Stimulated activated naive CD8-positive, alpha-beta T cell treated with anti-CD3 and anti-CD28 coated beads, Interleukin-15, Interleukin-2, amounts not matched to agents 100 U/mL and 50 U/mL, for 24 hours (primary cell): ENCODE measurements around the gene MEIOSIN.
A peak's percentile ranks its signal among the peaks of the same experiment; 100 is the strongest.

Experiments
- ATAC-seq: fragments of 150-1000 bp; cut with Tn5 transposase; one replicate; pipeline ENCODE4 v1.10.0; 2021
- DNase-seq: peaks from one replicate; pipeline ENCODE4 v3.0.0; 2021

Gene MEIOSIN

DNA sequence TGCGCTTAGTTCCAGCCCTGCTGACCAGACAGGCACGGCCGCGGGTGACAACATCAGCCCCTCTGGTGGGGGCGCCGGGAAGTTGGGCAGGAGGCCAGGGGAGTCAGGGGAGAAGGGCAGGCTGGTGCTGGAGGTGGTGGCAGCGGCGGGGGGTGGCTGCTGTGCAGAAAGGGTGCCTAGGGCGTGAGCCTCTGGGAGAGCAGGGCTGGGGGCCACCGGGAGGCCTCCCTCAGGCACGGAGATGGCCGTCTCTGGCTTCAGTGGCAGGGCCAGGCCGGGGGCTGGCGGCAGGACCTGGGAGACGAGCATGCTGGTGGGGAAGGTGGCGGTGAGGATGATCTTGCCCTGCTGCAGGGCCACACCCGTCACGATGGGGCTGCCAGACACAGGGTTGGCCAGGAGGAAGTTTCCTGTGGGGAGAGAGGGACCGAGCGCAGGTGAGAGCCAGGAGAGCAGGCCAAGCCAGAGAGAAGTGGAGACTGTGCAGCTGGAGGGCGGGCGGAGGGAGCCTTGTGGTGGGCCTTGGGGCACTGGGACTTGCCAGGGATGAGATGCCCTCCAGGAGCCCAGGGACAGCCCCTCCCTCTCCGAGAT is 32.6 kb downstream of the MEIOSIN start:
- ATAC-seq (no peak), DNase-seq (no peak)

- ATAC-seq: no peak
Measured at GRCh38 chr19:45766296-45766868, 33.1 kb downstream of the MEIOSIN start.

DNA sequence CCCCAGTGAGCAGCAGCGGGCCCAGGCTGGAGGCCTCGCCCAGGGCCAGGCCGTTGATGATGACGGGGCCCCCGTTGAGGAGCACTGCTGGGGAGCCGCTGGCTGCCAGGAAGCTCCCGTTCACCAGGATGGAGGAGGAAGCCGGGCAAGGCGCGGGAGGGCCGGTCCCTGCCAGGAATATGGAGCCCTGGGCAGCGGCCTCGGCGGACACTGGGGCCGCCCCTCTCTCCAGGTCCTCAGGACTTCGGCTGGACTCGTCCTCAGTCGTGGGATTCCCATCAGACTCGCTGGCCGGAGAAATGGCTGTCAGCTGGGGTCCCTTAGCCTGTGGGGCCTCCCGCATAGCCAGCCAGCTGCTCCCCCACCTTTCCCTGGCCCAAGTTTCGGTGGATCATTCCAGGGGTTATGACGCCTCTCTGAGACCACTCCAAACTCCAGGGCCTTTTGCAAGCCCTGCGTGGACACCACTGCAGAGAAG is 33.7 kb downstream of the MEIOSIN start:
- DNase-seq: no peak
- ATAC-seq: no peak

More at GRCh38 chr19:45766296-45766868, 33.1 kb downstream of the MEIOSIN start:
- DNase-seq: no peak

DNA sequence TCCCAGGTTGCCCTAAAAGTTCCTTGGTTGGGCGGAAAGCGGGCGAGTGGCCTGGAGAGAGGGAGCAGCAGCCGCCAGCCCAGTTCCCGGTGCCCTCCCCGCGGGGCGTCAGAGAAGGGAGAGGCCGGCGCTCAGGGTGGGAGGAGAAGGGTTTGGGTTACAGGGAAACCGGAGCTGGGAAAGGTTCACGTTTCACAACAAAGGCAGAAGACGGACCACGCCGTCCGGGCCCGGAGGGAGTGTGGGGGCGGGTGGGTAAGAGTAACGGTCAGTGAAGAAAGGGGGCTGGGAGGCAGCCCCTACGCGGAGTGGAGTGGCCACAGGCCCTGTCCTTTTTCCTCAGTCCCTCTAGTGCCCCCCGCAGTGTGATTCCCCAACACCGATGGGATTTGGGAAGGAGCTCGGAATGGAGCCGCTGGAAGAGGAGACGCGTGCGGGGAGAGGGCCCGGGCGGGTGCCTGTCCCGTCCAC is 34.2 kb downstream of the MEIOSIN start:
- ATAC-seq (no peak), DNase-seq (no peak)

GRCh38 chr19:45767881-45768654 is 34.8 kb downstream of the MEIOSIN start:
- no peak for ATAC-seq
- peak; percentile 58 for DNase-seq

DNA sequence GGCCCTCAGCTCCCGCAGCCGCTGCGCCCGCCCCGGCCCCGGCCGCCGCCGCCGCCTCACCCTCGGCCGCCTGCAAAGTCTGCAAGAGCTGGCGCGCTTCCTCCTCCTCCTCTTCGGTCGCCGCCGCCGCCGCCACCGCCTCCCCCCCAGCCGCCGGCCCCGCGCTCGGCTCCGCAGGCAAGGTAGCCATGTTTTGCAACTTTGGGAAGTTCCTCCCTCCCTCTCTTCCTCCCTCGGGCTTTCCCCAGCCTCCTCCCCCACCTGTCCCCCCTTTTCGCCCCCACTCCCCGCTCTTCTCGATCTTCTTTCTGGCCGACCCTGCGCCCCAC is 35.4 kb downstream of the MEIOSIN start:
- DNase-seq: no peak

GRCh38 chr19:45768984-45769782 is 35.9 kb downstream of the MEIOSIN start, which contains the start of gene SIX5:
SIX5 (minus strand) TSS chr19:45769252; CDS start chr19:45768844, 408 bp downstream.
- ATAC-seq (peak; percentile 66), DNase-seq (peak; percentile 98)

More for the DNA sequence above, 35.4 kb downstream of the MEIOSIN start:
- no peak for ATAC-seq

DNA sequence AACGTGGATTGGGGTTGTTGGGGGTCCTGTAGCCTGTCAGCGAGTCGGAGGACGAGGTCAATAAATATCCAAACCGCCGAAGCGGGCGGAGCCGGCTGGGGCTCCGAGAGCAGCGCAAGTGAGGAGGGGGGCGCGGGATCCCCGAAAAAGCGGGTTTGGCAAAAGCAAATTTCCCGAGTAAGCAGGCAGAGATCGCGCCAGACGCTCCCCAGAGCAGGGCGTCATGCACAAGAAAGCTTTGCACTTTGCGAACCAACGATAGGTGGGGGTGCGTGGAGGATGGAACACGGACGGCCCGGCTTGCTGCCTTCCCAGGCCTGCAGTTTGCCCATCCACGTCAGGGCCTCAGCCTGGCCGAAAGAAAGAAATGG is 36.6 kb downstream of the MEIOSIN start:
- peak; percentile 50 for DNase-seq
- no peak for ATAC-seq

DNA sequence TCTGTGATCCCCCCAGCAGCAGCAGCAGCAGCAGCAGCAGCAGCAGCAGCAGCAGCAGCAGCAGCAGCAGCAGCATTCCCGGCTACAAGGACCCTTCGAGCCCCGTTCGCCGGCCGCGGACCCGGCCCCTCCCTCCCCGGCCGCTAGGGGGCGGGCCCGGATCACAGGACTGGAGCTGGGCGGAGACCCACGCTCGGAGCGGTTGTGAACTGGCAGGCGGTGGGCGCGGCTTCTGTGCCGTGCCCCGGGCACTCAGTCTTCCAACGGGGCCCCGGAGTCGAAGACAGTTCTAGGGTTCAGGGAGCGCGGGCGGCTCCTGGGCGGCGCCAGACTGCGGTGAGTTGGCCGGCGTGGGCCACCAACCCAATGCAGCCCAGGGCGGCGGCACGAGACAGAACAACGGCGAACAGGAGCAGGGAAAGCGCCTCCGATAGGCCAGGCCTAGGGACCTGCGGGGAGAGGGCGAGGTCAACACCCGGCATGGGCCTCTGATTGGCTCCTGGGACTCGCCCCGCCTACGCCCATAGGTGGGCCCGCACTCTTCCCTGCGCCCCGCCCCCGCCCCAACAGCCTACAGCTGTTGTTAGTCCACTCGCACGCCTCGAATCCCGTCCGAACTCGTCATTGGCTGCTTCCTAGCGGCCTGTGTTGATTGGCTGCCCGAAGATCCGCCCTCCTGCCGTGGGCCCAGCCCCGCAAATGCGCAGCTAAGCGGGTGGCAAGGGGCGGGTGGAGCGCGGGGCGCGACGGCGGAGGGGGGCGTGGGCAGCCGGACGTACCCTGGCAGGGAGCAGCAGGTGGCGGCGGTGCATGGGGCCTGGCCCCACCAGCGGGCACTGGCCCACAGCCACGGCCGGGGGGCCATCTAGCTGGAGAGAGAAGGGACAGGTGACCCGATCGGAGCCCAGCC is 37.2 kb downstream of the MEIOSIN start:
- peak; percentile 68 for ATAC-seq
- DNase-seq: peak; percentile 92

DNA sequence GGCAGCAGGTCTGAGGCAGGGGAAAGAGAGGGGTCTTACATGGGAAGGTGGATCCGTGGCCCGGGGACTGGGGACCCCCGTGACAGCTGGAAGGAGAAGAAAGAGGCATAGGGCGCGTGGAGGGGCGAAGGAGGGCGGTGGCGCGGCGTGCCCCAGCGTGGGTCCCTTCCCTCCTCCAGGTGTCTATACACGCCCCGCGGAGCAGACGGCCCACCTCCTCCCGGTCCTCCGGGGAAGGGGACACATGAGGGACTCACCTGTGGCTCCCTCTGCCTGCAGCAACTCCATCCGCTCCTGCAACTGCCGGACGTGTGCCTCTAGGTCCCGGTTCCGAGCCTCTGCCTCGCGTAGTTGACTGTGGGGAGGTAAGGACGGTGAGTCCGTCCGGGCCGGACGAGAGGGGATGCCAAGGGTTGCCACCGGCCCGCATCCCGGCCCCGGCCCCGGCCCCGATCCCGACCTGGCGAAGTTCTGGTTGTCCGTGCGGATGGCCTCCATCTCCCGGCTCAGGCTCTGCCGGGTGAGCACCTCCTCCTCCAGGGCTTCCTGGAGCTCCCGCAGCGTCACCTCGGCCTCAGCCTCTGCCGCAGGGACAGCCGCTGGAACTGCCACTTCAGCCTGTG is 38.2 kb downstream of the MEIOSIN start:
- no peak for DNase-seq
- no peak for ATAC-seq

GRCh38 chr19:45772130-45772840 is 39.0 kb downstream of the MEIOSIN start:
- no peak for DNase-seq
- ATAC-seq: no peak

GRCh38 chr19:45772912-45773311 is 39.7 kb downstream of the MEIOSIN start:
- no peak for ATAC-seq

DNA sequence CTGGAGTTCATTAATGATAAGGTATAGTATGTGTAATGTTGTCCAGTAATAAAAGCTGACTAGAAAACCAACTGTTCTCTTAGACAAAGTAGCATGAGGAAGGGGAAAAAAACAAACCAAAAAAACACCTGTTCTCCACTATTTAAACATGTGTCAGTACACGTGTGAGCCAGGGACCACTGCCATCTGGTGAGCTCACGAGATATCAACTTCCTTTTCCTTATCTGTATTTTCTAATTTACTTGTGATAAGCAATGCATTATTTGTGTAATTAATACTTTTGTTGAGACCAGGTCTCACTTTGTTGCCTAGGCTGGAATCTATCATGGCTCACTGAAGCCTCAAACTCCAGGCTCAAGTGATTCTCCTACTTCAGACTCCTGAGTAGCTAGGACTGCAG is 40.1 kb downstream of the MEIOSIN start:
- ATAC-seq: no peak
- no peak for DNase-seq

More at GRCh38 chr19:45772912-45773311, 39.7 kb downstream of the MEIOSIN start:
- DNase-seq: no peak

DNA sequence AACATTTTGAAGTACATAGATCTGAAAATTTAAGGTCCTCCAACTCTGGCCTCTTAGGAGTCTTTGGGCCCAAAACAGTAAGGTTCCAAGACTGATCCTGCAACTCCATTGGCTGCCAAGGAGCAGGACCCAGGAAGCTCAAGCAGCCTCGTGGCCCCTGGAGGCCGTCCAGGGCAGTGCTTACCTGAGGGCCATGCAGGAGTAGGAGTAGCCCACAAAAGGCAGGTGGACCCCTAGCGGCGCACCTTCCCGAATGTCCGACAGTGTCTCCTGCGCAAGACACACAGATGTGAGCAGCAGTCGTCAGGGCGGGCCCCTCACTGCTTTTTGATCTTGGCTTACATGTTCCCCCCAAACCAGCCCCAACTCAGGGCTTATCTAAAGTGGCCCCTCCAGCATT is 41.5 kb downstream of the MEIOSIN start:
- no peak for ATAC-seq
- DNase-seq: no peak

- DNase-seq: no peak
- no peak for ATAC-seq
Measured at GRCh38 chr19:45777395-45777961, 44.2 kb downstream of the MEIOSIN start.

DNA sequence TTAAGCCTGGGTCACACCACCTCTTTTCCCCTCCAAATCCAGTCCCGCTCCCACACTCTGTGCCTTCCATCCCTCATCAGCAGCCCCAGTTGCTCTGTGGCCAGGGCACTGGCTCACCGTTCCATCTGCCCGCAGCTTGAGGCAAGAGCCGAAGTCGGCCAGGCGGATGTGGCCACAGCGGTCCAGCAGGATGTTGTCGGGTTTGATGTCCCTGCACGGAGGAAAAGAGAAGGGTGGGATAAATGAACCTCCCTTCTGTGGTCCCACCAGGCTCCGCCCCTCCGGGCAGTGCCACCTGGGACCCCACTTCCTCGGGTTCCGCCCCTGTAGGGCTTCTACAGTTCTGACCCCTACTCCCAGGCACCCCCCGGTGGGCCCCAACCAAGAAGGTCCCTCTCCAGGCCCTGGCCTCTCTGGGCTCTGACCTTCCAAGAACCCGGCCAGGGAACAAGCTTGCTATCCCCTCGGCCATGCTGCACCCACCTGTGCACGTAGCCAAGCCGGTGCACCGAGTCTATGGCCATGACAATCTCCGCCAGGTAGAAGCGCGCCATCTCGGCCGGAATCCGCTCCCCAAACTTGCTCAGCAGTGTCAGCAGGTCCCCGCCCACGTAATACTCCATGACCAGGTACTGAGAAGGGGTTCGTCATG is 44.9 kb downstream of the MEIOSIN start:
- DNase-seq (no peak), ATAC-seq (no peak)

DNA sequence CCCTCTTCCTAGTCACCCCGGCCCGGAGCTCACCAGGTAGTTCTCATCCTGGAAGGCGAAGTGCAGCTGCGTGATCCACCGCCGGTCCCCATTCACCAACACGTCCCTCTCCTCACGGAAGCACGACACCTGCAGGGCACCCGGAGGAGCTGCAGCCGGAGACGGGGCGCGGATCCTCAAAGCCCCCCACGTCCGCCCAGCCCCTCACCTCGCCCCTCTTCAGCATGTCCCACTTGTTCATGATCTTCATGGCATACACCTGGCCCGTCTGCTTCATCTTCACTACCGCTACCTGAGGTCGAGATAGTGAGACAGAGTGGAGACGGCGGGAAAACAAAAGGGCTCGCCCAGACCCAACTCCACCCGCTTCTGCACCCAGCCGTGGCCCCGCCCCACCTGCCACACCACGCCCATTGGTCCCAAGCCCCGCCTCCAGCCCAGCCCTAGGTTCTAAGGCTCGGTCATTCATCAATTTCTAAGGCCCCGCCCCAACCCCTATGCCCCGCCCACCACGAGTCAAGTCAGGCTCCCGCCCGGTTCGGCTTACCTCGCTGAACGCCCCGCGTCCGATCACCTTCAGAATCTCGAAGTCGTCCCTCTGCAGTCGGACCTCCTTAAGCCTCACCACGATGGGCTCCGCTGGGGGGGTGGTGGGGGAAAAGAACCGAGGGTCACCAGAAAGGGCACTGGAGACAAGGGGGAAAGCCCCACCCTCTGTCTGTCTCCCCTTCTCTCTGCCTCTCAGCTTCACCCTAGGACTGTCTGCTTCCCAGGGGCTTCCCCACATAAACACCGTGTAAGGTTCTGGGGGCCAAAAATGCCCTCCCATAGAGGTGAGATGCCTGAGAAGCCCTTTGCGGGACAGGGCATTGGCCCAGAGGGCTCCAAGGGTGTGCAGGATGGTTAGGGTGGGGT is 46.2 kb downstream of the MEIOSIN start:
- peak; percentile 93 for DNase-seq
- peak; percentile 88 for ATAC-seq

DNA sequence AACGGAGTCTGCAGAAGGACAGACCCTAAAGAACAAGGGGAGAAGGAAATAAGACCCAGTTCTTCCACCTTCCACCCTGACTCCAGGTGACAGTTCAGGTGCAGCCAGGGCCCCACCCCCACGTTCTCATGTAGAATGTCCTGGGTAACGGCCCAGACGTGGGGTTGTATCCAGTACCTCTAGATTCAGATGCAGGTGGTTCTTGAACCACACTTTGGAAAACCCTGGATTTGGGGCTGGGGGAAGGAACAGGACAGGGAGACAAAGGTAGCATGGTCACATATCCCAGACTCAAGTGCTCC is 46.9 kb downstream of the MEIOSIN start:
- DNase-seq (no peak), ATAC-seq (no peak)
